Stimulated activated CD8-positive, alpha-beta memory T cell treated with anti-CD3 and anti-CD28 coated beads, Interleukin-12 subunit alpha, Interleukin-12 subunit beta, amount 100 ng/mL, for 24 hours (primary cell): ENCODE measurements around the gene WDR19.
A peak's percentile ranks its signal among the peaks of the same experiment; 100 is the strongest.
"Not testable (repeated sequence)": the region's sequence is repeated elsewhere in the genome, so short reads cannot be mapped to it uniquely, and the experiment has no call there.

ENCODE experiments used
- DNase-seq: peaks from one replicate; pipeline ENCODE4 v3.0.0-alpha.2; 2020; ENCODE audit errors: extremely low read depth

WDR19 gene

DNA sequence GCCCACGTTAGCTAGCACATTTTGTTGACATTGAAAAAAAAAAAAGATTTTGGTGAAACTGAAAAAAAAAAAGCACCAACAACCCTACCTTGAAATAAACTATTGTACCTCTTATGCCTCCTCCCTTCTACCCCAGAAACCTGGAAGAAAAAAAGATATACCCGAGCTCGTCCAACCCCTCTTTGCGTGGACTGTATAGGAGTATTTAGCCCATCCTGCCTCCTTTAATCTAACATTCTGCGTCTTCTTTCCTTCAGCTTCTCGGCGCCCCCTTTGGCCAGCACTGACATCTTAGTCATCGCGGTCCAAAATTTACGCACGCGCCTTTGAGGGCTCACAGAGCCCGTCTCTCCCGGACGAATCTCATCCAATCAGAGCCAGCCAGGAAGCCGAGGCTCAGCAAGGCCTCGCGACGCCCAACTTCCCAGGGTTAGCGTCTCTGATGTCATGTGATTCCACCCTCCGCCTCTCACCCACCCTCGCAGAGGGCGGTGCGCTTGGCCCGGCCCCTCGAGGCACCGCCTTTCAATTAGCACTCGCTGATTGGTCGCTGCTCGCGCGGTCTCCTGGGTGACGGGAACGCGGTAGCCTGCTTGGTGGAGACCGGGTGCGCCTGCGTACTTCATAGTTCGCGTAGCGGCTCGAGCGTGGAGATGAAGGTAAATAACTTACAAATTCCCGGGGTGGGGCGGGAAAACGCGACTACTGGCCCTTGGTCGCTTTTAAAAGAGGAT lies at the start of gene WDR19:
Gene WDR19 (plus strand): TSS at position 625 of the 734 bp plus-strand sequence. CDS start 29 bp downstream, at position 654.
- DNase-seq = peak; percentile 96

DNA sequence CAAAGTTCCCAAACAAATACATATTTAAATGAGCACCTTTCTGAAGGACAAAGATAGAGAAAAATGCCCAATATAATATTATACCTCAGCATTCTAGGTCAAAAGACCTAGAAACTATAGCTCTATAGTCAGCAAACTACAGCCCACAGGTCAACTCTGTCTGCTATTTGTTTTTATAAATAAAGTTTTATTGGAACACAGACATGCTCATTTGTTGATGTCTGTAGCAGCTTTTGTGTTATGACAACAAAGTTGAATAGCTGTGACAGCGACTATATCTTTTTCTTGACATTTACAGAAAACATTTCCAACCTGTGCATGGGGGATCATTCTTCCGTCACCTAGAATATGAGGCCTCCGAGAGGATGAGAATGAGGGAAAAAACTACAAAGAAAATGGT lies 48.7 kb upstream of the WDR19 start:
- no peak for DNase-seq

DNA sequence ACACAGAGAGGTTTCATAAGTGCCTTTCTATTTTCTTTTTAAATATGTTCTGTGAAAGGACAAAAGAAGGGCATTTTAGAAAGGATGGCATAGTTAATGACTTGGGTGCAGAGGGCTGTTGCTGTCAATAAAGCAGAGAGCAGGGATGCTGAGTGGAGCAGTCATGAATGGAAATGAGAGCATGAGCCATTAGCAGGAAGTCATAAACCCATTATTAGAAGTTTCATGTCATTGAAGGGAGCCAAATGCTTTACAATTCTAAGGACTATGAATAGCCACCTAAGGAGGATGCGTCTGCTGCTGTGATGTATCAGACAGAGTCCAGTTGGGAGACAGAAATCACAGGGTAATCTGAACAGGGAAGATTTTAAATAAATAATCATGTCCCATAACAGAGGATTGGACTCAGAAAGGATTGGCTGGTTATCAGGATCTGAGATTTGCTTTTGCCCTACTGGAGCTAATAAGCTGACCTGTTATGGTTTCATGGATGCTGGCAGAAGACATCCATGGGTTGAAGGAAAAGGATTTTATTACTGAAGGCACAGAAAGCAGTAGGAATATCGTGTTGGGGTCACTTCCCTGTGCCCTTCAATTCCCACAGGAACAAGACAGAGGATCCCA lies 47.5 kb upstream of the WDR19 start:
- DNase-seq = no peak

DNA sequence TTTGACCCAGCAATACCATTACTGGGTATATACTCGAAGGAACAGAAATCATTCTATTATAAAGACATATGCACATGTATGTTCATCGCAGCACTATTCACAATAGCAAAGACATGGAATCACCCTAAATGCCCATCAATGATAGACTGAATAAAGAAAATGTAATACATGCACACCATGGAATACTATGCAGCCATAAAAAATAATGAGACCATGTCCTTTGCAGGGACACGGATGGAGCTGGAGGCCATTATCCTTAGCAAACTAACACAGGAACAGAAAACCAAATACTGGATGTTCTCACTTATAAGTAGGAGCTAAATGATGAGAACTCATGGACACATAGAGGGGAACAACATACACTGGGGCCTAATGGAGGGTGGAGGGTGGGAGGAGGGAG lies 44.1 kb upstream of the WDR19 start:
- not testable (repeated sequence) for DNase-seq

DNA sequence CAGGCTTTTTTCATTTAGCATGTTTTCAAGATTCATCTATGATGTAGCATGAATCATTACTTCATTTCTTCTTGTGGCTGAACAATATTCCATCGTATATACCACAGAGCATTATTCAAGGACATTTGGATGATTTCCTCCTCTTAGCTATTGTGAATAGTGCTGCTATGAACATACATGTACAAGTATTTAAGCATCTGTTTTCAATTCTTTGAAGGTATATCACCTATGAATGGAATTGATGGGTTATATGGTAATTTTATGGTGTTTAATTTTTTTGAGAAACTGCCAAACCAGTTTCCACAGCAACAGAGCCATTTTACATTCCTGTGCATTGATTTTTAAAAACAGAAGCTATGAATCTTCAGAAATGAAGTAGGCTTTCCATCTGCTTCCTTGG lies 36.1 kb upstream of the WDR19 start:
- DNase-seq = no peak

DNA sequence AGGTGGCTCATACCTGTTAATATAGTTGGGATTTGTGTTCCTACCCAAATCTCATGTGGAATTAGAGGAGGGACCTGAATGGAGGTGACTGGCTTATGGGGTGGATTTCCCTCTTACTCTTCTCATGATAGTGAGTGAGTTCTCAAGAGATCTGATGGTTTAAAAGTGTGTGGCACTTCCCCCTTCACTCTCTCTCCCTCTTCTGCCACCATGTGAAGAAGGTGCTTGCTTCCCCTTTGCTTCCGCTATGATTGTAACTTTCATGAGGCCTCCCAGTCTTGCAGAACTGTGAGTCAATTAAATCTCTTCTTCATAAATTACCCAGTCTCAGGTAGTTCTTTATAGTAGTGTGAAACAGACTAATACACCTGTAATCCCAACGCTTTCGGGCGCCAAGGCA lies 28.3 kb upstream of the WDR19 start:
- DNase-seq = no peak

DNA sequence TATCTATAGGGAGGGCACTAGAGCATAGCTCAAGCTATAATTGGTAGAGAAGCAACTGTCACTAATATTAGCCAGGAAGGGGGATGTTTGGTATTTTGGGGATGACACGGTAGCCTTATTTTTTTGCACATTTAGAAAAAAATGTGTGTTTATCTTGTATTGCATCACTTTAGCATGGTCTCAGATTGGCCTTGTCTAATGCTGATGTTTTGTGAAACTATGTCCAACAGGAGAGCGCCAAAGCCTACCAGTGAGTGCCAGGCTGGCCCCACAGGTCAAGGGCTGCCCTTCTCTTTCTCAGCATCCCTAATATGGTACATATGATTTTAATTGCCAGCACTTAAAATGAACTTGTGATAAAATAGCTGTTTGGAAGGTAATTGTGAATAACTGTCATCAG lies 24.8 kb upstream of the WDR19 start:
- no peak for DNase-seq

DNA sequence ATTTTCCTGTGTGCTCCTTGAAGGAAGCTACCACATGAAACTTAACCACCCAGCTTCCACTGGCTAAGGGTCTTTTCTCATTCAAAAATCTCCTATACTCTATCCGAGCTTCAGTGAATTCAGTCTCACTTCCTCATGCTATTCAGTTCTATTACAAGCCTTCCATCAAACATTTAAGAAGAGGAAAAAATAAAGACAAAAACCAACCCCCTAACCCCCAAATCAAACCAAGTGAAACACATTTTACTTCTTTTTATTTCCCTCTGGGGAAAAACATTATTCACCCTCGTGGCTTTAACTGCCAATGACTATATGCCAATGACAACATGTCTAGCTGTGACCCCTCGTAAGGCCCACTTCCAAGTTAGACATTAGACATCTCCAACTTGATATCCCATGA lies 16.2 kb upstream of the WDR19 start:
- DNase-seq = no peak

DNA sequence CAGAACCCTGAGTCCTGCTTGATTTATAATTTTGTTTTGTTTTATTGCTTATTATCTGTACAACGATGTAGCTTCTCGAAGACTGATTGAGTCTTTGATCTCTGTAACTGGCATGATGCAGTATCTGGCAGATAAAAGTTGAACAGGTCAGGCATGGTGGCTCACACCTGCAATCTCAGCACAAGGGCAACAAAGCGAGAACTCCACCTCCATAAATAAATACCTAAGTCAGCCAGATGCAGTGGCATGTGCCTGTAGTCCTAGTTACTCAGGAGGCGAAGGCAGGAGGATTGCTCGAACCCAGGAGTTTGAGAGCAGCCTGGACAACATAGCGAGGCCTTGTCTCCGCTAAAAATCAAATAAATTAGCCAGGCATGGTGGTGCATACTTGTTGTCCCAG lies 15.7 kb upstream of the WDR19 start:
- DNase-seq = no peak

DNA sequence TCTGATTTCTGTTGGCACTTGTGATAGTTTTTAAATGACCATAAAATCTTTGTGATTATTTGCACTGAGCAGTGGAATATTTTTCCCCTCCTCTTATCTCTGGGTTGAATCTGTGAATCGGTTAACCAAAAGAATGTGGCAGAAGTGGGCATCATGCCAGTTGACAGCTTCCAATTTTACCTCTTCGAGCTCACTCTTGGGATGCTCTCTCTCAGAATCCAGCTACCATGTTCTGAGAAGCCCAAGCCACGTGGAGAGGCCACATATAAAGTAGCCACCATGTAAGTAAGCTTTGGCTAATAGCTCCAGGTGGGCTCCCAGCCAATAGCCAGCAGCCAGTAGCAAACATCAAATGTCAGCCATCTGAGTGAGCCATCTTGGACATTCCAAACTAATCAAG lies 12.9 kb upstream of the WDR19 start:
- DNase-seq = no peak

DNA sequence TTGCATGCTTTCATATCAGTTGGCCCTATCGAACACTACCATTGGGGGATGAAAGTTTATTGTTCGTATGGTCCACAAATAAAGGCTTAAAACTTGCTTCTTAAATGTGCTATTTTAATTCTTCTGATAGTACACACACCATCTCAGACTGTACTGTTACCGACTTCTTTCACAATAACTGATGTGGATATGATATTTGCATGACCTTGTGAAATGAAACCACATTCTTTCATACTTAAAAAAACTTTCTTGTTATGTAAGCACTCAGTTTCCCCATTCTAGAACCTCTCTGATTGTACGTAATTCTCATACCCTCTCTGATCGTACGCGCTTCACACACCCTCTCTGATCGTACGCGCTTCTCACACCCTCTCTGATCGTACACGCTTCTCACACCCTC lies 12.0 kb upstream of the WDR19 start:
- no peak for DNase-seq

DNA sequence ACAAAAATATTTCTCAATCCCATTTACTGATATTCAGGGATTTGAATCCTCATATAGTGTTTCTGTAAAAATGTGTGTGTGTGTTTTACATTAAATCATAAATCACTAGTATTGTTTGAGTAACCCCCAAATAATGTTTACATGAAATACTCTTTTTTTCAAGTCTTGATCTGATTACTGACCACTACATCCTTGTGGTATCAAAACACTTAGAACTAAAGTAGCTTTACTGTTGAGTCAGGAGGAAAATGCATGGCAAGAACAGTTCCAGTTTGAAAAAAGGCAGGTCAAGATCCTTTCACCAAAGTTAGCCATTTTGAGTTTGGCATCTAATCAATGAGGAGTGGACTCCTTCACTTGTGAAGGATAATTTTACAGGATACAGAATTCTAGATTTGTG lies 3.6 kb upstream of the WDR19 start:
- DNase-seq = no peak

DNA sequence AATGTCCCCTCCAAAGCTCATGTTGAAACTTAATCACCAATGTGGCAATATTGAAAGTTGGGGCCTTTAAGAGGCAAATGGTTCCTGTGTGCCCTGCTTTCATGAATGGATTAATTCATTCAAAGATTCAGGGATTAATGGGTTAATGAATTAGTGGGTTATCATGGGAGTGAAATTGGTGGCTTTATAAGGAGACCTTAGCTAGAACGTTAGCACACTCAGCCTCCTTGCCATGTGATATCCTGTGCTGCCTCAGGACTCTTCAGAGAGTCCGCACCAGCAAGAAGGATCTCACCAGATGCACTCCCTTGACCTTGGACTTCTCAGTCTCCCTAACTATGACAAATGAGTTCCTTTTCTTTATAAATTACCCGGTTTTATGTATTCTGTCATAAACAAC lies 2.6 kb upstream of the WDR19 start:
- DNase-seq = no peak

DNA sequence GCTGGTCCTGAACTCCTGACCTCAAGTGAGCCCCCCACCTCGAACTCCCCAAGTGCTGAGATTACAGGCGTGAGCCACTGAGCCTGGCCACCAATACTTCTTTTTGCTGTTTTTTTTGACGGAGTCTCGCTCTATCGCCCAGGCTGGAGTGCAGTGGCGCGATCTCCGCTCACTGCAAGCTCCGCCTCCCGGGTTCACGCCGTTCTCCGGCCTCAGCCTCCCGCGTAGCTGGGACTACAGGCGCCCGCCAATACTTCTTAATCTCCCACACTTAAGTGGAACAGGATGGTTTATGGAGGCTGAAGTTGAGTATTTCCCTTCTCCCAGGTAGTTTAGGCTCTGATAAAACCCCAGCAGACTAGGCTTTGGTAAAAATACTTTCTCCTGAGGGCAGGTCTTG lies 1.7 kb upstream of the WDR19 start:
- DNase-seq = not testable (repeated sequence)

DNA sequence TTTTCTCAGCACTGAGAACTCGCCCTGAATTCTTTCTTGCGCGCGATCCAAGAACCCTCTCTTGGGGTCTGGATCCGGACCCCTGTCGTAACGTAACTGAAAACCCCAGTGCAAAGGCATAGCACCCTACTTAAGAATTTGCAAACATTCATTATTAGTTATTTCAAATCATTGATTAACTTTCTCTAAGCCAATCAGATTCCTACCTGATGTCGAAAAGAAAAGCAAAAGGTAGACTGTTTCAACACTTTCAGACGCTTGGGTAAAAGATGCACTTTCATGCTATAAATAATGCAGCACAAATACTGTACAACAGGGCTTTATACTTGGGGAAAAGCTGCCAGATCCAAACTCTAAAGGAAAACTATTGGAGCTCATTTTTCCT lies 817 bp upstream of the WDR19 start:
- no peak for DNase-seq

DNA sequence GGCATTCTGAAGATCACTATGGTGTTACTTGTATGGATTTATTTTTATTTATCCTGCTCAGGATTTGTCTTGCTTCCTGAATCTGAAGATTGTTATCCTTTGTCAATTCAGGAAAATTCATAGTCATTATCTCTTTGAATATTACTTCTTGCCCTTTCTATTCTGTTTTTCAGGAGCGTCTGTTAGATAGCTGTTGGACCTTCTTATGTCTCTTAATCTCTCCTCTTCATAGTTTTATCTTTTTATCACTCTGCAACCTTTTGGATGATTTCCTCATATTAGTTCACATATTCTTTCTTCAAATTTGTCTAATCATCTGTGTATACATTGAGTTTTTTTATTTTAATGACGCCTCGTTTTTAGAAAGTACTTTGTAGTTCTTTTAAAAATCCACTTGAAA lies 19.6 kb downstream of the WDR19 start:
- DNase-seq = no peak

DNA sequence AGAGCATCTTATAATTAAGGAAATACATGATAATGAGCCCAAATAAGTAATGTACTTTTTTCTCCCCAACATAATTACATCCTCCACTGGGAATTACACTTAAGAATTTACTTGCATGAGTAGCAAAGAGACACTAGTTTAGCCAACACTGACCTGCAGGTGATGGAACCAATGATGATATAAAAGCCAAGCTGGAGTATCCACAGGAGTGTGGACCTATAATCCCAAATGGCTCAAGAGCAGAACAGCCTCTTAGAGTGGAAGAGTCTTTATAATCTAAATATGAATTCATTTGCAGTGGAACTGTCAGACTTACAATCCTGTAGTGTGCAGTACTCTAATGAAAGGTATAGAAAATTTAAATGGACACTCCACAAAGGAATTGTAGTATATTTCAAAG lies 22.2 kb downstream of the WDR19 start:
- DNase-seq = no peak

DNA sequence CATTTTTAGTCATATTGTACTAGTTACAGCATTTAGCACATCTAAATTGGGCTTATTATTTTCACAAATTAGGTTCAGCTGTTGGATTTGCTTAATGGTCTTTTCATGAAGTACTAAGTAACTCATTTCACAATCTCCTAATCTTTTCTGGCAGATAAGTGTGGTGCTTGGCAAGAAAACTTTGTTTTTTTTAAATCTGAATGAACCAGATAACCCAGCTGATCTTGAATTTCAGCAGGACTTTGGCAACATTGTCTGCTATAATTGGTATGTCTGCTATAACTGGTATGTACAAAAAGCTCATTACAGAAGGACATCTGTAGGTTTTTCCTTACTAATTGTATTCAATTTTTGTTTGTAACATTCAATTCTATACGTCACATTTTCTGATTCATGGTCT lies 22.7 kb downstream of the WDR19 start:
- no peak for DNase-seq

DNA sequence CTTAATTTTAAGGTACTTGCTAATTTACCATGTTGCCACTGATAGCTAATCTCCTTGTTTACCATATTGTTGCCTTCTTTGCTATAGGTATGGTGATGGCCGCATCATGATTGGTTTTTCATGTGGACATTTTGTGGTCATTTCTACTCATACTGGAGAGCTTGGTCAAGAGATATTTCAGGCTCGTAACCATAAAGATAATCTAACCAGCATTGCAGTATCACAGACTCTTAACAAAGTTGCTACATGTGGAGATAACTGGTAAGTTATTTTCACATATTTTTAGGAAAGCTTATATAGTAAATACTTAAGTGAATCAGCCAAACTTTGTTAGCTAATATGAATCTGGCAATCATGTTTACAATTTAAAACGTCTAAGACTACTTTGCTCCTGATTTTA lies 23.1 kb downstream of the WDR19 start:
- no peak for DNase-seq

DNA sequence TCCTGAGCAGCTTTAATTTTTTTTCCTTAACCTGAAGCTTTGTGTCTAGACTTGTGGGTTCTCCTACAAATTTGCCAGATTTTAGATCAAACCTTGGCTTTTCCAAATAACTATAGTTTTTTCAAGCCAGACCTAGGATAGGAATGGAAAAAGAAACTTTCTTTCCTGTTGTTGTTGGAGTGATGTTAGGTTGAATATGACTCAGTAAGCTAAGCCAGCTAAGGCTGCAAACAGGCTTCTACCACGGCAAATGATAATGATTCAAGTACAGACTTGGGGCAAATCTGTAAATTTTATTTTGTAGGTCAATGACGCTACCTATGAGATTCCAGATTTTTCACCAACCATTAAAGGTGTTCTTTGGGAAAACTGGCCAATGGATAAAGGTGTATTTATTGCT lies 45.6 kb downstream of the WDR19 start:
- DNase-seq = no peak

DNA sequence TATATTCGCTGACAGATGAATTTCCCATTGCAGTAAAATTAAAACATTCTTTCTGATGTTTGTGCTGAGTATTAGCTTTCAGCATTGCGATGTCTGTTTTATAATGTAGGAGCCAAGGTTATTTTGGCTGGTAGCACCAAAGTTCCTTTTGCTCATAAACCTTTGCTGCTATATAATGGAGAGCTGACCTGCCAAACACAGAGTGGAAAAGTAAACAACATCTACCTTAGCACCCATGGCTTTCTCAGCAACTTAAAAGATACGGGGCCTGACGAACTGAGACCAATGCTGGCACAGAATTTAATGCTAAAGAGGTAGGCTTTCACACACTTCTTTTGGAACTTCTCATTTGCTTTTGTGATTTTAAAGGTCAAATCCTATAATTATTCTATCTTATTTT lies 46.0 kb downstream of the WDR19 start:
- no peak for DNase-seq

DNA sequence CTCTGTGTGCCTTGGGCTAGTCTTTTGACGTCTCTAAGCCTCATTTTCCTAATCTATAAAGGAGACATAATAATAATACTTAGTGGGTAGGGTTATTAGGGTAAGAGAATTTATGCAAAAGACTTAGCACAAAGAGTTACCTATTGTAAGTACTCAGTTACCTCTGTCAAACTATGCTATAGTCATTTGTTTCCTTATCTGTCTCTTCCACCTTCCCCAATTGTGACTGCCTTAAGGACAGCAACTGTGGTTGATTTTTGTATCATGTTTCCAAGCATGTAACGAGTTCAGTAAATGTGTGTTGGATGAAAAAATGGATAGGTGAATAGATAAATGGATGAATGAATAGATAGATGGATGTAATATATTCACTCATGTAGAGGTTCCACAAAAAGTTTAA lies 48.1 kb downstream of the WDR19 start:
- no peak for DNase-seq

DNA sequence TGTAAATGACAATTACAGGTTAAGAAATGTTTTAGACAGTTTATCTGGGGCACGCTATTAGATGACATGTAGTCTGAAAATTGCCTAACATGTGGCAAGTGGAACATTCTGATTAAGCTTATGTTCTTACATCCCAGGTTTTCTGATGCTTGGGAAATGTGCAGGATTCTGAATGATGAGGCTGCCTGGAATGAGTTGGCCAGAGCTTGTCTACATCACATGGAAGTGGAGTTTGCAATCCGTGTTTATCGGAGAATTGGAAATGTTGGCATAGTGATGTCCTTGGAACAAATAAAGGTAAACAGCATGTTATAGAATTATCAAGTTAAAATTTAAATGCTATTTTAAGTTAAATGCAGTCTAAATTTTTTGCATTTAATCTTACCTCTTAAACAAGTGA lies 49.3 kb downstream of the WDR19 start:
- DNase-seq = no peak

DNA sequence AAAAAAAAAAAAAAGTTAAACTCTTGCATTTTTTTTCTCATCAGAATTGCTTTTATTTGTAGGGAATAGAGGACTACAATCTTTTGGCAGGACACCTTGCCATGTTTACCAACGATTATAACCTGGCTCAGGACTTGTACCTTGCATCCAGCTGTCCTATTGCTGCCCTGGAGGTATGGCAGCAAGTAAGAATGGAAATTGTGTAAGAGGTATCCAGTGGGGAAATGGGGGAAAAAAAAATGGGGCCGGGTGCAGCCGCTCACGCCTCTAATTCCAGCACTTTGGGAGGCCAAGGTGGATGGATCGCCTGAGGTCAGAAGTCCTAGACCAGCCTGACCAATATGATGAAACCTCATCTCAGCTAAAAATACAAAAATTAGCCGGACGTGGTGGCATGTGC lies 49.8 kb downstream of the WDR19 start:
- DNase-seq = no peak
